ENCODE results near the gene CD83. TPM values are rescaled to one million over a fixed set of nuclear protein-coding genes. Genes with fewer than 3 reads are reported as not detected.

CD83 gene
- polyA plus RNA-seq, 1 donor (not counting 4 experiments of a cell fraction or from before 2014, with no cell fraction given): 3.4 TPM

DNA sequence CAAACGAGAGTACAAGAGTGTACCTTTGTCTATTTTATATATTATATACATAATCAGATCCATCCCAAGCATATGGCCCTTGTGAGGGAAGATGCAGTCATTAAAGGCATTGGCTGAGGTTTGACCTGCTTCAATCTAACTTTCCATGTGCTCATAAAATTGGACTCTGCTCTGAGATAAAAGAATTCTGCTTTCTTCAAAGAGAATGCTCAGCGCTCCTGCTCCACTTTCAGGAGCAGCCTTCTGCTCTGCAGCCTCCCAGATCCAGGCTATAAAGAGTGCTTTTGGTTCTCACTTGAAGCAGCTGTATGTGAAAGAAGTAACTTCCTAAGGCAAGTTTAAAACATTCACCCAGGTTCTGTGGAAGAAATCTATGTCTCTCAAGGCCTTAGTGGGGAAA lies 45.3 kb downstream of the CD83 start:
- H3K4me1 ChIP-seq (ENCODE audit: control insufficient read depth, extremely low read depth, insufficient read depth, low read length): peaks cover 5% of the 10 kb centered on the region
- no peak overlapping the region for H3K9ac ChIP-seq (ENCODE audit: control insufficient read depth, extremely low read depth, insufficient read depth, low read length)
- H3K27me3 ChIP-seq (ENCODE audit: control insufficient read depth, extremely low read depth, insufficient read depth, low read length): no peaks in the 10 kb centered on the region
- H3K36me3 ChIP-seq (ENCODE audit: control insufficient read depth in 2 of 2, extremely low read depth in 1 of 2, insufficient read depth in 2 of 2, low read length in 2 of 2): no peaks in the 10 kb centered on the region
- FAIRE-seq (no peak), DNase-seq (ENCODE audit: low read depth, low spot score) (no peak)
- H3K9me1 ChIP-seq (ENCODE audit: control insufficient read depth, extremely low read depth, insufficient read depth, low read length): no peaks in the 10 kb centered on the region
- no peak overlapping the region for H2AFZ ChIP-seq (ENCODE audit: control insufficient read depth, low read length)
- H3K4me3 ChIP-seq (ENCODE audit: control insufficient read depth in 2 of 3, extremely low read depth in 1 of 3, insufficient read depth in 2 of 3, low read depth in 1 of 3, low read length in 3 of 3): no peak overlapping the region
- no peak overlapping the region for H3K4me2 ChIP-seq (ENCODE audit: control insufficient read depth, extremely low read depth, insufficient read depth, low read depth, low read length)
- no peaks in the 10 kb centered on the region for H4K20me1 ChIP-seq (ENCODE audit: control insufficient read depth, extremely low read depth, insufficient read depth, low read length)
- dilution Hi-C loops (cut with MboI; ENCODE audit: extremely low pct_ligation_motif_present, low sequenced_read_pairs): no loop called here
- no peak overlapping the region for H3K27ac ChIP-seq (ENCODE audit: control insufficient read depth, insufficient read depth, low read length)
- TF ChIP-seq EZH2 (IDR thresholded peaks at IDR 0.05; ENCODE audit: low read length): no peak
- TF ChIP-seq, protein P1, sequence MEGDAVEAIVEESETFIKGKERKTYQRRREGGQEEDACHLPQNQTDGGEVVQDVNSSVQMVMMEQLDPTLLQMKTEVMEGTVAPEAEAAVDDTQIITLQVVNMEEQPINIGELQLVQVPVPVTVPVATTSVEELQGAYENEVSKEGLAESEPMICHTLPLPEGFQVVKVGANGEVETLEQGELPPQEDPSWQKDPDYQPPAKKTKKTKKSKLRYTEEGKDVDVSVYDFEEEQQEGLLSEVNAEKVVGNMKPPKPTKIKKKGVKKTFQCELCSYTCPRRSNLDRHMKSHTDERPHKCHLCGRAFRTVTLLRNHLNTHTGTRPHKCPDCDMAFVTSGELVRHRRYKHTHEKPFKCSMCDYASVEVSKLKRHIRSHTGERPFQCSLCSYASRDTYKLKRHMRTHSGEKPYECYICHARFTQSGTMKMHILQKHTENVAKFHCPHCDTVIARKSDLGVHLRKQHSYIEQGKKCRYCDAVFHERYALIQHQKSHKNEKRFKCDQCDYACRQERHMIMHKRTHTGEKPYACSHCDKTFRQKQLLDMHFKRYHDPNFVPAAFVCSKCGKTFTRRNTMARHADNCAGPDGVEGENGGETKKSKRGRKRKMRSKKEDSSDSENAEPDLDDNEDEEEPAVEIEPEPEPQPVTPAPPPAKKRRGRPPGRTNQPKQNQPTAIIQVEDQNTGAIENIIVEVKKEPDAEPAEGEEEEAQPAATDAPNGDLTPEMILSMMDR (optimal IDR thresholded peaks at IDR 0.05 in 1 of 3, IDR thresholded peaks at IDR 0.05 in 1 of 3, conservative IDR thresholded peaks at IDR 0.05 in 1 of 3; ENCODE audit: extremely low read depth in 1 of 3, insufficient read depth in 2 of 3, low read length in 3 of 3): no peak
- no peaks in the 10 kb centered on the region for H3K79me2 ChIP-seq (ENCODE audit: control insufficient read depth, insufficient read depth, low read length)
- no peaks in the 10 kb centered on the region for H3K9me3 ChIP-seq (ENCODE audit: control insufficient read depth, low read depth, low read length)

DNA sequence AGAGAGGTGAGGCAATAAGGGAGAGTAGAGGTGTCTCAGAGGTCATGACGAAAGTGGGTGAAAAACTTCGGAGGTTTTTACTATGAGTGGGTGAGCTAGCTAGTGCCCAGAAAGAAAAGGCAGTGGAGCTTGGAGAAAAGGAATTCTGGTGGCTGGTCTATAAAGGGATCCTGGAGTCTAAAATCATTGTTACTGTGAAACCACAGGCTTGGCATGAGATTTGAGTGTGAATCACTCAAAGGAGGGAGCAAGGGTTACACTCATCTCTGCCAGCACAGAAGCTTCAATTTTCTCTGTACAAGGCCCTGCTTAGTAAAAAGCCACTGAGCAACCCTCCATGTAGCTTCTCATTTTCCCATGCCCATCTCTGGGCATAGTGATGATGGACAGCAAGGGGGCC lies 47.5 kb downstream of the CD83 start:
- no peaks in the 10 kb centered on the region for H4K20me1 ChIP-seq (ENCODE audit: control insufficient read depth, extremely low read depth, insufficient read depth, low read length)
- DNase-seq (ENCODE audit: low read depth, low spot score) (no peak), FAIRE-seq (peak; percentile 89)
- H3K4me2 ChIP-seq (ENCODE audit: control insufficient read depth, extremely low read depth, insufficient read depth, low read depth, low read length): no peak overlapping the region
- no peaks in the 10 kb centered on the region for H3K36me3 ChIP-seq (ENCODE audit: control insufficient read depth in 2 of 2, extremely low read depth in 1 of 2, insufficient read depth in 2 of 2, low read length in 2 of 2)
- H3K27ac ChIP-seq (ENCODE audit: control insufficient read depth, insufficient read depth, low read length): no peak overlapping the region
- no peak overlapping the region for H2AFZ ChIP-seq (ENCODE audit: control insufficient read depth, low read length)
- no peaks in the 10 kb centered on the region for H3K9me1 ChIP-seq (ENCODE audit: control insufficient read depth, extremely low read depth, insufficient read depth, low read length)
- TF ChIP-seq EZH2 (IDR thresholded peaks at IDR 0.05; ENCODE audit: low read length): no peak
- TF ChIP-seq, protein P1 (optimal IDR thresholded peaks at IDR 0.05 in 1 of 3, IDR thresholded peaks at IDR 0.05 in 1 of 3, conservative IDR thresholded peaks at IDR 0.05 in 1 of 3; ENCODE audit: extremely low read depth in 1 of 3, insufficient read depth in 2 of 3, low read length in 3 of 3): no peak
- H3K79me2 ChIP-seq (ENCODE audit: control insufficient read depth, insufficient read depth, low read length): no peaks in the 10 kb centered on the region
- H3K9me3 ChIP-seq (ENCODE audit: control insufficient read depth, low read depth, low read length): peaks cover 6% of the 10 kb centered on the region
- no peak overlapping the region for H3K9ac ChIP-seq (ENCODE audit: control insufficient read depth, extremely low read depth, insufficient read depth, low read length)
- no peak overlapping the region for H3K4me3 ChIP-seq (ENCODE audit: control insufficient read depth in 2 of 3, extremely low read depth in 1 of 3, insufficient read depth in 2 of 3, low read depth in 1 of 3, low read length in 3 of 3)
- H3K27me3 ChIP-seq (ENCODE audit: control insufficient read depth, extremely low read depth, insufficient read depth, low read length): no peaks in the 10 kb centered on the region
- dilution Hi-C loops (cut with MboI; ENCODE audit: extremely low pct_ligation_motif_present, low sequenced_read_pairs): no loop called here
- H3K4me1 ChIP-seq (ENCODE audit: control insufficient read depth, extremely low read depth, insufficient read depth, low read length): peaks cover 5% of the 10 kb centered on the region

Measured in keratinocyte (primary cell).